HEK293 (cell line): ENCODE results near the gene MAK.

Experiments
- CTCF ChIA-PET: fragments of 350-600 bp; formaldehyde crosslinking; extraction: SDS; loops from one replicate; lab custom pipeline; 2021; ENCODE audit warnings: antibody characterized with exemption; lab: Yijun Ruan, JAX
- POLR2A ChIA-PET: fragments of 300-600 bp; formaldehyde crosslinking; extraction: SDS; loops from one replicate; lab custom pipeline; 2020; ENCODE audit warnings: antibody characterized with exemption, inconsistent platforms; lab: Yijun Ruan, JAX
- H3K27ac ChIP-seq: fragments of 200-500 bp; sonication (Bioruptor generic); 2 replicates; pipeline ENCODE4 v1.5.1; 2014; ENCODE audit warnings: low read depth, low read length, control low read depth, inconsistent platforms; ENCODE audit errors: extremely low read depth
- H3K36me3 ChIP-seq, 2 experiments: fragments of 200-500 bp in 1 of 2; sonication (Bioruptor generic) in 1 of 2; 1 replicate in 1 of 2; 2 replicates in 1 of 2; pipeline ENCODE4 v1.5.1; 2014 to 2017; ENCODE audit warnings: inconsistent platforms in 2 of 2, low read length in 2 of 2; ENCODE audit not compliant: control insufficient read depth in 2 of 2, insufficient read depth in 1 of 2
- H3K4me1 ChIP-seq: fragments of 200-500 bp; sonication (Bioruptor generic); 2 replicates; pipeline ENCODE4 v1.5.1; 2014; ENCODE audit warnings: mild to moderate bottlenecking, low read length, inconsistent platforms; ENCODE audit not compliant: control insufficient read depth, insufficient read depth
- H3K4me3 ChIP-seq: 2 replicates; pipeline ENCODE4 v1.5.1; 2011; ENCODE audit warnings: low read depth, mild to moderate bottlenecking, control low read depth, low read length, moderate library complexity
- H3K9me3 ChIP-seq: fragments of 200-500 bp; sonication (Bioruptor generic); 2 replicates; pipeline ENCODE4 v1.5.1; 2014; ENCODE audit warnings: low read depth, low read length, inconsistent platforms; ENCODE audit not compliant: control insufficient read depth, insufficient read depth
- FEZF1 ChIP-seq: fragments of 450-650 bp; formaldehyde crosslinking; IDR thresholded peaks from 2 replicates; pipeline ENCODE4 v1.5.1; 2016; ENCODE audit warnings: missing biosample characterization, missing genetic modification characterization
- HOXA7 ChIP-seq: sonication (generic); formaldehyde crosslinking; IDR thresholded peaks from 2 replicates; pipeline ENCODE4 v1.8.1; 2022; ENCODE audit warnings: missing genetic modification reagents, borderline replicate concordance
- HOXC10 ChIP-seq: sonication (generic); formaldehyde crosslinking; IDR thresholded peaks from 2 replicates; pipeline ENCODE4 v1.8.1; 2023; ENCODE audit warnings: mild to moderate bottlenecking, missing genetic modification reagents
- KLF17 ChIP-seq: fragments of 450-650 bp; formaldehyde crosslinking; IDR thresholded peaks from 2 replicates; pipeline ENCODE4 v1.5.1; 2016; ENCODE audit warnings: missing biosample characterization, missing genetic modification characterization
- KLF8 ChIP-seq: fragments of 450-650 bp; formaldehyde crosslinking; IDR thresholded peaks from 2 replicates; pipeline ENCODE4 v1.5.1; 2016; ENCODE audit warnings: missing biosample characterization, missing genetic modification characterization
- SALL2 ChIP-seq: fragments of 450-650 bp; formaldehyde crosslinking; IDR thresholded peaks from 2 replicates; pipeline ENCODE4 v1.5.0; 2017; ENCODE audit warnings: missing biosample characterization, mild to moderate bottlenecking, missing genetic modification characterization, borderline replicate concordance
- SP7 ChIP-seq: fragments of 450-650 bp; formaldehyde crosslinking; IDR thresholded peaks from 2 replicates; pipeline ENCODE4 v1.5.1; 2016; ENCODE audit warnings: missing biosample characterization, missing genetic modification characterization
- ZBTB44 ChIP-seq: fragments of 450-650 bp; IDR thresholded peaks from 2 replicates; pipeline ENCODE4 v1.5.1; 2018; ENCODE audit warnings: missing biosample characterization, mild to moderate bottlenecking, missing genetic modification characterization
- ZNF175 ChIP-seq: fragments of 450-650 bp; formaldehyde crosslinking; IDR thresholded peaks from 2 replicates; pipeline ENCODE4 v1.5.1; 2016; ENCODE audit warnings: missing biosample characterization, missing genetic modification characterization
- ZNF18 ChIP-seq: fragments of 450-650 bp; formaldehyde crosslinking; IDR thresholded peaks from 2 replicates; pipeline ENCODE4 v1.5.1; 2016; ENCODE audit warnings: missing biosample characterization, missing genetic modification characterization
- ZNF24 ChIP-seq: fragments of 450-650 bp; formaldehyde crosslinking; IDR thresholded peaks from 2 replicates; pipeline ENCODE4 v1.5.1; 2016; ENCODE audit warnings: missing biosample characterization, missing genetic modification characterization
- ZNF26 ChIP-seq: fragments of 450-650 bp; formaldehyde crosslinking; IDR thresholded peaks from 2 replicates; pipeline ENCODE4 v1.5.1; 2016; ENCODE audit warnings: missing biosample characterization, missing genetic modification characterization
- ZNF366 ChIP-seq: fragments of 450-650 bp; formaldehyde crosslinking; conservative IDR thresholded peaks from 2 replicates; pipeline ENCODE4 v1.5.1; 2016; ENCODE audit warnings: missing biosample characterization, missing genetic modification characterization
- ZNF426 ChIP-seq: fragments of 450-650 bp; formaldehyde crosslinking; IDR thresholded peaks from 2 replicates; pipeline ENCODE4 v1.5.1; 2017; ENCODE audit warnings: missing biosample characterization, missing genetic modification characterization, mild to moderate bottlenecking, inconsistent platforms, moderate library complexity
- ZNF501 ChIP-seq: fragments of 450-650 bp; formaldehyde crosslinking; IDR thresholded peaks from 2 replicates; pipeline ENCODE4 v1.5.1; 2016; ENCODE audit warnings: missing biosample characterization, missing genetic modification characterization
- ZNF514 ChIP-seq: fragments of 450-650 bp; formaldehyde crosslinking; IDR thresholded peaks from 2 replicates; pipeline ENCODE4 v1.5.1; 2016; ENCODE audit warnings: missing biosample characterization, missing genetic modification characterization
- ZNF530 ChIP-seq: fragments of 450-650 bp; formaldehyde crosslinking; IDR thresholded peaks from 2 replicates; pipeline ENCODE4 v1.5.1; 2016; ENCODE audit warnings: low read depth, missing biosample characterization, missing genetic modification characterization
- ZNF558 ChIP-seq: fragments of 450-650 bp; formaldehyde crosslinking; IDR thresholded peaks from 2 replicates; pipeline ENCODE4 v1.5.1; 2016; ENCODE audit warnings: missing biosample characterization, missing genetic modification characterization
- ZNF624 ChIP-seq: fragments of 450-650 bp; formaldehyde crosslinking; IDR thresholded peaks from 2 replicates; pipeline ENCODE4 v1.5.1; 2017; ENCODE audit warnings: missing biosample characterization, missing genetic modification characterization
- ZNF660 ChIP-seq: fragments of 450-650 bp; IDR thresholded peaks from 2 replicates; pipeline ENCODE4 v1.5.1; 2018; ENCODE audit warnings: missing biosample characterization, mild to moderate bottlenecking, missing genetic modification characterization
- ZNF768 ChIP-seq: fragments of 450-650 bp; formaldehyde crosslinking; IDR thresholded peaks from 2 replicates; pipeline ENCODE4 v1.5.1; 2018; ENCODE audit warnings: missing biosample characterization, mild to moderate bottlenecking, missing genetic modification characterization
- TF ChIP-seq, protein P1 (sequence below): fragments of 450-650 bp; formaldehyde crosslinking; IDR thresholded peaks from 2 replicates; pipeline ENCODE4 v1.5.1; 2016; ENCODE audit warnings: missing biosample characterization, missing genetic modification characterization, borderline replicate concordance
- TF ChIP-seq, protein P2 (sequence below): fragments of 450-650 bp; formaldehyde crosslinking; IDR thresholded peaks from 2 replicates; pipeline ENCODE4 v1.5.1; 2017; ENCODE audit warnings: missing biosample characterization, missing genetic modification characterization
- TF ChIP-seq, protein P3 (sequence below): fragments of 450-650 bp; formaldehyde crosslinking; IDR thresholded peaks from 2 replicates; pipeline ENCODE4 v1.5.1; 2017; ENCODE audit warnings: missing biosample characterization, mild to moderate bottlenecking, missing genetic modification characterization, moderate library complexity

The MAK gene

GRCh38 chr6:10759884-10760329 is 78.4 kb downstream of the MAK start (continued):
- TF ChIP-seq, protein P1, sequence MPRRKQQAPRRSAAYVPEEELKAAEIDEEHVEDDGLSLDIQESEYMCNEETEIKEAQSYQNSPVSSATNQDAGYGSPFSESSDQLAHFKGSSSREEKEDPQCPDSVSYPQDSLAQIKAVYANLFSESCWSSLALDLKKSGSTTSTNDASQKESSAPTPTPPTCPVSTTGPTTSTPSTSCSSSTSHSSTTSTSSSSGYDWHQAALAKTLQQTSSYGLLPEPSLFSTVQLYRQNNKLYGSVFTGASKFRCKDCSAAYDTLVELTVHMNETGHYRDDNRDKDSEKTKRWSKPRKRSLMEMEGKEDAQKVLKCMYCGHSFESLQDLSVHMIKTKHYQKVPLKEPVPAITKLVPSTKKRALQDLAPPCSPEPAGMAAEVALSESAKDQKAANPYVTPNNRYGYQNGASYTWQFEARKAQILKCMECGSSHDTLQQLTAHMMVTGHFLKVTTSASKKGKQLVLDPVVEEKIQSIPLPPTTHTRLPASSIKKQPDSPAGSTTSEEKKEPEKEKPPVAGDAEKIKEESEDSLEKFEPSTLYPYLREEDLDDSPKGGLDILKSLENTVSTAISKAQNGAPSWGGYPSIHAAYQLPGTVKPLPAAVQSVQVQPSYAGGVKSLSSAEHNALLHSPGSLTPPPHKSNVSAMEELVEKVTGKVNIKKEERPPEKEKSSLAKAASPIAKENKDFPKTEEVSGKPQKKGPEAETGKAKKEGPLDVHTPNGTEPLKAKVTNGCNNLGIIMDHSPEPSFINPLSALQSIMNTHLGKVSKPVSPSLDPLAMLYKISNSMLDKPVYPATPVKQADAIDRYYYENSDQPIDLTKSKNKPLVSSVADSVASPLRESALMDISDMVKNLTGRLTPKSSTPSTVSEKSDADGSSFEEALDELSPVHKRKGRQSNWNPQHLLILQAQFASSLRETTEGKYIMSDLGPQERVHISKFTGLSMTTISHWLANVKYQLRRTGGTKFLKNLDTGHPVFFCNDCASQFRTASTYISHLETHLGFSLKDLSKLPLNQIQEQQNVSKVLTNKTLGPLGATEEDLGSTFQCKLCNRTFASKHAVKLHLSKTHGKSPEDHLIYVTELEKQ (tag by site-specific recombination) = peak; percentile 51; the same call in 1 of the 2 replicates
- no peak for TF ChIP-seq HOXC10 (CRISPR knock-in tag)
- peak; percentile 36; the same call in 1 of the 2 replicates for TF ChIP-seq SP7 (tag by site-specific recombination)
- no peak for TF ChIP-seq ZNF426
- no peak for TF ChIP-seq FEZF1
- TF ChIP-seq HOXA7 (CRISPR knock-in tag) = no peak
- TF ChIP-seq KLF17 (tag by site-specific recombination) = 0 out of 2 replicates have a peak, but pooled peaks have one; percentile 31
- peak; percentile 26; the same call in 1 of the 2 replicates for TF ChIP-seq ZNF366
- TF ChIP-seq, all 188 proteins: peak for 12

DNA sequence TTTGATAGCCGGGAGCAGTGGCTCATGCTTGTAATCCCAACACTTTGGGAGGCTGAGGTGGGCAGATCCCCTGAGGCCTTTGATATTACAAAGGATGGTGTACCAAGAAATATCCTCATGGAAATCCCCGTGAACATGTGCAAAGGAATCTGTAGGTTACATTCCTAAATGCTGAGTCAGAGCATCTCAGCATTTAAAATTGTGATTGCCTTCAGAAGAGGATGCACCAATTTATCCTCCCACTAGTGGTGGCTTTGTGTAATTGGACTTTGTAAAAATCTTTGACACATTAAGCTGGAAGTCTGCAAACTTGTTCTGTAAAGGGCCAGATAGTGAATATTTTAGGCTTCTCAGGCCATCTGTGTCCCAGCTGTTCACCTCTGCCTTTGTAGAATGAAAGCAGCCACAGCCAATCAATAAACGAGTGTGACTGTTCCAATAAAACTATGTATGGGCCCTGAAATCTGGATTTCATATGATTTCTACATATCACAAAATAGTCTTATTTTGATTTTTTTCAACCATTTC is 79.0 kb downstream of the MAK start:
- H3K36me3 ChIP-seq = peaks cover 26 to 52% of the 10 kb centered on the region in 2 experiments
- no peak overlapping the region for H3K27ac ChIP-seq
- H3K9me3 ChIP-seq = no peaks in the 10 kb centered on the region
- no peak overlapping the region for H3K4me3 ChIP-seq
- POLR2A ChIA-PET = interaction anchor here (1.0 to 2.2 kb wide), 3 partner anchors 12 to 38 kb away, joined by 3 to 10 read pairs (median 4); partner anchors contain the start of genes TMEM14B and TMEM14C
- CTCF ChIA-PET = interaction anchor here (0.6 to 2.6 kb wide), 14 partner anchors 10 to 281 kb away, joined by 3 to 22 read pairs (median 4); partner anchors contain the start of genes SYCP2L and TMEM14B
- H3K4me1 ChIP-seq = no peaks in the 10 kb centered on the region
- TF ChIP-seq ZNF660 (tag by site-specific recombination) (0 out of 2 replicates have a peak, but pooled peaks have one; percentile 25), ZNF530 (tag by site-specific recombination) (no peak), ZNF26 (tag by site-specific recombination) (no peak), ZNF175 (tag by site-specific recombination) (no peak), ZNF768 (tag by site-specific recombination) (no peak), ZNF501 (tag by site-specific recombination) (no peak), ZNF18 (no peak), ZBTB44 (tag by site-specific recombination) (no peak), SALL2 (tag by site-specific recombination) (no peak), ZNF624 (tag by site-specific recombination) (no peak), ZNF558 (tag by site-specific recombination) (0 out of 2 replicates have a peak, but pooled peaks have one; percentile 21), ZNF24 (tag by site-specific recombination) (no peak), KLF8 (tag by site-specific recombination) (0 out of 2 replicates have a peak, but pooled peaks have one; percentile 26), ZNF514 (tag by site-specific recombination) (no peak)
- TF ChIP-seq, protein P2, sequence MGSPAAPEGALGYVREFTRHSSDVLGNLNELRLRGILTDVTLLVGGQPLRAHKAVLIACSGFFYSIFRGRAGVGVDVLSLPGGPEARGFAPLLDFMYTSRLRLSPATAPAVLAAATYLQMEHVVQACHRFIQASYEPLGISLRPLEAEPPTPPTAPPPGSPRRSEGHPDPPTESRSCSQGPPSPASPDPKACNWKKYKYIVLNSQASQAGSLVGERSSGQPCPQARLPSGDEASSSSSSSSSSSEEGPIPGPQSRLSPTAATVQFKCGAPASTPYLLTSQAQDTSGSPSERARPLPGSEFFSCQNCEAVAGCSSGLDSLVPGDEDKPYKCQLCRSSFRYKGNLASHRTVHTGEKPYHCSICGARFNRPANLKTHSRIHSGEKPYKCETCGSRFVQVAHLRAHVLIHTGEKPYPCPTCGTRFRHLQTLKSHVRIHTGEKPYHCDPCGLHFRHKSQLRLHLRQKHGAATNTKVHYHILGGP (tag by site-specific recombination) = no peak
- TF ChIP-seq, protein P3, sequence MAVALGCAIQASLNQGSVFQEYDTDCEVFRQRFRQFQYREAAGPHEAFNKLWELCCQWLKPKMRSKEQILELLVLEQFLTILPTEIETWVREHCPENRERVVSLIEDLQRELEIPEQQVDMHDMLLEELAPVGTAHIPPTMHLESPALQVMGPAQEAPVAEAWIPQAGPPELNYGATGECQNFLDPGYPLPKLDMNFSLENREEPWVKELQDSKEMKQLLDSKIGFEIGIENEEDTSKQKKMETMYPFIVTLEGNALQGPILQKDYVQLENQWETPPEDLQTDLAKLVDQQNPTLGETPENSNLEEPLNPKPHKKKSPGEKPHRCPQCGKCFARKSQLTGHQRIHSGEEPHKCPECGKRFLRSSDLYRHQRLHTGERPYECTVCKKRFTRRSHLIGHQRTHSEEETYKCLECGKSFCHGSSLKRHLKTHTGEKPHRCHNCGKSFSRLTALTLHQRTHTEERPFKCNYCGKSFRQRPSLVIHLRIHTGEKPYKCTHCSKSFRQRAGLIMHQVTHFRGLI (tag by site-specific recombination) = no peak
